Measurements from ENCODE around the gene TCF4.

TCF4 gene

DNA sequence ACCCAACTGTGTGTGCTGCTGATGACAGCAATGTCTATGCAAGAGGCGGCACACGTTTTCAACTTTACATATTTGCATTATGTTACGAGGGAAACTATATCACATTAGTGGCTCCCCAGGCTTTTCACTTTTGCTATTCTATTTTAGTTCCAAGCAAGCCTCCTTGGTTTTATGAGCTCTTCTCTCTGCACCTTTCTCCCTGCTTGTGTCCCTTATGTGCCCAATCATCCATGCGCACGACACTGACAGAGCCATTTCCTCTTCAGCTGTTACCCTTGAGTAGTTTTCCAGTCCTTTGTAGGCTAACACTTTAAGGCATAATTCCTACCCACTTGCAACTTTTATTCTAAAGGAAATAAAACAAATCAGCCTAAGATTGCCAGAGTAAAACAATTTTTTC, 154.3 kb downstream of the TCF4 start:
- TF ChIP-seq, protein P1, sequence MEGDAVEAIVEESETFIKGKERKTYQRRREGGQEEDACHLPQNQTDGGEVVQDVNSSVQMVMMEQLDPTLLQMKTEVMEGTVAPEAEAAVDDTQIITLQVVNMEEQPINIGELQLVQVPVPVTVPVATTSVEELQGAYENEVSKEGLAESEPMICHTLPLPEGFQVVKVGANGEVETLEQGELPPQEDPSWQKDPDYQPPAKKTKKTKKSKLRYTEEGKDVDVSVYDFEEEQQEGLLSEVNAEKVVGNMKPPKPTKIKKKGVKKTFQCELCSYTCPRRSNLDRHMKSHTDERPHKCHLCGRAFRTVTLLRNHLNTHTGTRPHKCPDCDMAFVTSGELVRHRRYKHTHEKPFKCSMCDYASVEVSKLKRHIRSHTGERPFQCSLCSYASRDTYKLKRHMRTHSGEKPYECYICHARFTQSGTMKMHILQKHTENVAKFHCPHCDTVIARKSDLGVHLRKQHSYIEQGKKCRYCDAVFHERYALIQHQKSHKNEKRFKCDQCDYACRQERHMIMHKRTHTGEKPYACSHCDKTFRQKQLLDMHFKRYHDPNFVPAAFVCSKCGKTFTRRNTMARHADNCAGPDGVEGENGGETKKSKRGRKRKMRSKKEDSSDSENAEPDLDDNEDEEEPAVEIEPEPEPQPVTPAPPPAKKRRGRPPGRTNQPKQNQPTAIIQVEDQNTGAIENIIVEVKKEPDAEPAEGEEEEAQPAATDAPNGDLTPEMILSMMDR (IDR thresholded peaks at IDR 0.05; ENCODE audit: low read depth, low read length, missing control alignments), result no peak
- no peak overlapping the region for H3K4me3 ChIP-seq (replicated peaks; ENCODE audit: low read depth, low read length)
- DNase-seq (ENCODE audit: extremely low read depth, low read depth), result no peak

DNA sequence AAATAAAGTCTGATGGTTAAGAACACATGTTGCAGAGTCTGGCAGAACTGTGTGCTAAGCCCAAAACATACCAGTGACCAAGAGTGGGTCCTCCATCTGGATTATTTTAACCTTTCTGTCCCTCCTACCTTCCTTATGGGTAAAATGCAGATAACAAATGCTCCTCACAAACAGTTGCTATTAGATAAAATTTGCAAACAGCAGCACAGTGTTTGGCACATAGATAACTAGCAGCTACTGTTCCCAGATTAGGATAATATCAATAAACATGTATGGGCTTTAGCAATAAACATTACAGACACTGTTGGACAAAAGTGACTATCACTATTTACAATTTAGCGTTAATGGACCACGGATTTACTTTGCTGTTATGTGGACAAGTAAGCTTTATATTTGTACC, 154.9 kb downstream of the TCF4 start:
- TF ChIP-seq, protein P1 (IDR thresholded peaks at IDR 0.05; ENCODE audit: low read depth, low read length, missing control alignments), result no peak
- DNase-seq (ENCODE audit: extremely low read depth, low read depth), result no peak
- H3K4me3 ChIP-seq (replicated peaks; ENCODE audit: low read depth, low read length), result no peak overlapping the region

DNA sequence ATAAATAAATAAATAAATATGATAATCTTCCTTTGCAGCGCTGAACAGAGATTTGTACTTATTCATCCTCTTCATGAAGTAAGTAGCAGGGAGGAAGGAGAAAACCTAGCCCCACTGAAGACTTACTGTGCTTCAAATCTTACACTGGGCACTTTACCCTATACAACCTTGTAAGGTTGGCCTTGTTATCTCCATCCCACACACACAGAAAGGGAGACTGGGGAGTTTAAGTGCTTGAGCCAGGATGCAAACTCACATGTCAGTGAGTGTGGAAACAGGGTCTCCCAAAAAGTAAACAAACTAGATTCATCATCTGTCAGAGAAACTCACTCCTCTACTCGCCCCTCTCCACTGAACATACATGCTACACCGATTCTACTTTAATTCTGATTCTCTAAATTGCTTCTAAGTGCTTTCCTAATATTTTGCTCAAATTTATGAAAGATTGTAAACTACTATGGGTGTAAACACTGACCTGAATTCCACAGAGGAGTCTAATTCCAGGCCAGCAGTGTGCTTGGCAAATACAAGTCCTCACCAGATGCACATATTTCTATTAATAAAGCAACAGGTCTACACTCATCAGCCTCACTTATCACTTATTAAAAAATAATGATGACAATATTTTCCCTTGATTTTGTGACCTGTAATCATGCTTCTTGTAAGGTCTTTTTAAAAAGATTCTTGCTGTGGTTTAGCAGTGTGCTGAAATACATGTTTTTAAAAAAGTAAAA, 155.5 kb downstream of the TCF4 start:
- no peak for DNase-seq (ENCODE audit: extremely low read depth, low read depth)
- H3K4me3 ChIP-seq (replicated peaks; ENCODE audit: low read depth, low read length), result no peak overlapping the region
- TF ChIP-seq, protein P1 (IDR thresholded peaks at IDR 0.05; ENCODE audit: low read depth, low read length, missing control alignments), result no peak

DNA sequence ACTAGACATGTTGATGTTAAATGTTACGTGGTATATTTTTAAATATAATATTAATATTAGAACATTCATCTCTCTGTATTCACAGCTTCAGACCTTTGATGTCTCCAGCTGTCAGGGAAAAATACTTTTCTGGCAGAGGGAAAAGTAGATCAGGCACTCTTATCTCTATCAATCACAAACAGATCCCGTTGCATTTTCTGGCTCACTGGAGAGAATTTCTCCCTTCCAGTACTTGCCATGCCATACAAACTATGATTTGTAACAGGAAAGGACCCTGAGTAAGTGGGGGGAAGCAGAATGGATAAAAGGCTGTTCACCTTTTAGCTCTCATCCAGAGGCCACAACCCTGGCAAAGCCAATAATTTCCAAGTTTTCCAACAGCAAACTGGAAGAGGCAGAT, 158.0 kb downstream of the TCF4 start:
- DNase-seq (ENCODE audit: extremely low read depth, low read depth), result no peak
- H3K4me3 ChIP-seq (replicated peaks; ENCODE audit: low read depth, low read length), result no peak overlapping the region
- TF ChIP-seq, protein P1 (IDR thresholded peaks at IDR 0.05; ENCODE audit: low read depth, low read length, missing control alignments), result no peak

DNA sequence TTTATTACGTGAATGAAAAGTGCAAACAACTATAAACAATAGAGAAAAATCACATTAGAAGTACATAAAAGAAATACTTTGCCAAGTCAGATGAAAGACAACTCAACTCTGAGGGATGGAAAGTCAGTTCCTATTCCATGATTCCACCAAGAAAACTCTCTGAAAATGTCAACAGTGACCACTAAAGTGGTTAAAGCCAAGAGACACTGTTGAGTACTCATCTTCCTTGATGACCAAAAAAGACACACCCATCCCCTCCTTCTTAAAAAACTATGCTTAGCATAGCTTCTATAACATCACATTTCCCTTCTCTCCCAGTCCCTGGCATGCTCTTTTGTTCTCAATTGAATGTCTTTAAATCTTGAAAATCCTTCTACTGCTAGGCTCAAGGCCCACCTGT, 160.0 kb downstream of the TCF4 start:
- no peak overlapping the region for H3K4me3 ChIP-seq (replicated peaks; ENCODE audit: low read depth, low read length)
- TF ChIP-seq, protein P1 (IDR thresholded peaks at IDR 0.05; ENCODE audit: low read depth, low read length, missing control alignments), result no peak
- no peak for DNase-seq (ENCODE audit: extremely low read depth, low read depth)

DNA sequence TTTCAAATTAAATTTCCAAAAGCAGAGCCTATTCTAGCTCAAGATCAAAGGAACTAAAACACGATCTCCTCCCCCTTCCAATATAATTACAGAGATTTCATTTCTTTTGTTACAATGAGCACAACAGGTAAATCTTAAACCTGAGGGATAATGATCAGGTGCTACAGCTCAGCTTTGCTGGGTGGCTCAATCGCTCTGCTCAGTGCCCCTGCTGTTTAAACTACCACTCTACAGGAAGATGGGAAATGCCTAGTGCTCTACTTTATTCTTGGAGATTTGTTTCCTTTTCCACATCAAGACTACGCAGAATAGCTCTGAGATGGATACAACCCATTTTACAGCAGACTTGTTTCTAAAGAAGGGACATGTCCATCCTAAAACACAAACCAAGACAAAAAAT, 162.3 kb downstream of the TCF4 start:
- DNase-seq (ENCODE audit: extremely low read depth, low read depth), result no peak
- TF ChIP-seq, protein P1 (IDR thresholded peaks at IDR 0.05; ENCODE audit: low read depth, low read length, missing control alignments), result no peak
- no peak overlapping the region for H3K4me3 ChIP-seq (replicated peaks; ENCODE audit: low read depth, low read length)
